CD1c-positive myeloid dendritic cell (primary cell): ENCODE data around the gene LCE7A.

Experiments
- DNase-seq: peaks from one replicate; pipeline ENCODE4 v3.0.0-alpha.2; 2016; ENCODE audit errors: extremely low spot score

The LCE7A gene

GRCh38 chr1:152859696-152860095, at the start of gene LCE7A:
TSS of gene LCE7A (plus strand) at chr1:152859996. CDS start at chr1:152860698, 702 bp downstream.
- DNase-seq, result no peak

GRCh38 chr1:152811050-152811449, 48.7 kb upstream of the LCE7A start:
- no peak for DNase-seq

GRCh38 chr1:152811671-152812070, 48.1 kb upstream of the LCE7A start, which contains the start of gene LCE1B:
TSS of gene LCE1B (plus strand) at chr1:152811971. CDS start at chr1:152812447, 476 bp downstream.
- DNase-seq, result no peak

GRCh38 chr1:152817309-152817708, 42.5 kb upstream of the LCE7A start:
- no peak for DNase-seq

- DNase-seq, result no peak
Measured at GRCh38 chr1:152823294-152823693, 36.5 kb upstream of the LCE7A start.

GRCh38 chr1:152824964-152825363, 34.8 kb upstream of the LCE7A start:
- no peak for DNase-seq

- DNase-seq, result no peak
Measured at GRCh38 chr1:152827173-152827572, 32.6 kb upstream of the LCE7A start, which contains the start of gene LCE1A. TSS of gene LCE1A (plus strand) at chr1:152827473. CDS start at chr1:152827473, 0 bp downstream.

GRCh38 chr1:152836870-152837269, 22.9 kb upstream of the LCE7A start:
- no peak for DNase-seq

- DNase-seq, result no peak
Measured at GRCh38 chr1:152842556-152842955, 17.2 kb upstream of the LCE7A start, which contains the start of gene LCE6A. TSS of gene LCE6A (plus strand) at chr1:152842856. CDS start at chr1:152843521, 665 bp downstream.

GRCh38 chr1:152855661-152856060, 4.1 kb upstream of the LCE7A start:
- no peak for DNase-seq

- no peak for DNase-seq
Measured at GRCh38 chr1:152858062-152858461, 1.7 kb upstream of the LCE7A start.

GRCh38 chr1:152860129-152860528, 333 bp downstream of the LCE7A start:
- DNase-seq, result no peak

- DNase-seq, result no peak
Measured at GRCh38 chr1:152861374-152861773, 1.6 kb downstream of the LCE7A start.

- no peak for DNase-seq
Measured at GRCh38 chr1:152864443-152864842, 4.6 kb downstream of the LCE7A start.

GRCh38 chr1:152866321-152866720, 6.5 kb downstream of the LCE7A start:
- no peak for DNase-seq

GRCh38 chr1:152869808-152870419, 10.1 kb downstream of the LCE7A start:
- DNase-seq, result peak; percentile 66

- peak; percentile 28 for DNase-seq
Measured at GRCh38 chr1:152870831-152871730, 11.3 kb downstream of the LCE7A start.

GRCh38 chr1:152871731-152872126, 11.9 kb downstream of the LCE7A start:
- no peak for DNase-seq

- no peak for DNase-seq
Measured at GRCh38 chr1:152873495-152873894, 13.7 kb downstream of the LCE7A start.

- DNase-seq, result no peak
Measured at GRCh38 chr1:152876827-152877226, 17.0 kb downstream of the LCE7A start.

GRCh38 chr1:152878042-152878441, 18.2 kb downstream of the LCE7A start, which contains the start of gene SMCP:
TSS of gene SMCP (plus strand) at chr1:152878322. CDS start at chr1:152884423, 6,101 bp downstream.
- DNase-seq, result peak; percentile 9

- no peak for DNase-seq
Measured at GRCh38 chr1:152879559-152880198, 19.9 kb downstream of the LCE7A start.
